Stimulated activated CD4-positive, alpha-beta T cell treated with anti-CD3 and anti-CD28 coated beads, Interleukin-4, amount 100 ng/mL, for 48 hours (primary cell): Measurements from ENCODE around the gene CCL1.

Experiments
- DNase-seq, 2 donors: peaks; one replicate each; pipeline ENCODE4 v3.0.0-alpha.2; 2020; ENCODE audit warnings: low read depth in 2 of 2

Gene CCL1, protein sequence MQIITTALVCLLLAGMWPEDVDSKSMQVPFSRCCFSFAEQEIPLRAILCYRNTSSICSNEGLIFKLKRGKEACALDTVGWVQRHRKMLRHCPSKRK

DNA sequence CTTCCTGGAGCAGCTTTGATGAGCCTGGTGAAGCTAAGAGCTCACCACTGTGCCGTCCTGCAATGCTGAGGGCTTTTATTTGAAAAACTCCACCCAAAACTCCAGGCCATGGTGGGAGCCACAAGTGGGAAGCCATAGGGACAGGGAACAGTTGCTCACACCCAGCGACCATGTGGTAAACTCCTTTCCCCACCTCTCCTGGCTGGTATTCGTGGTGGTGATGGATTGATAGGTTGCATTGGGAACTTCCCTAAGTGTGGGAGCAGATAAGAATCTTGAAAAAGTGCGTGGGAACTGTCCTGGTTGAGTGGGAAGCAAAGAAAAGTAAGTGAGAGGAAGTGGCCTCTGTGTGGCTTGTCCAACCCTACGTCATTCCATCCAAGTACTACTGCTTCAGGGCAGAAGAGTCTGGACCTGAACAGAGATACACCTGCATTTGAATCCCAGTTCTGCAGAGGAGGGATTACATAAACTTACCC lies at the start of gene CCL1:
Gene CCL1, minus strand, starts transcription at position 51 of the 479 bp plus-strand sequence. CDS start 72 bp downstream, outside the sequence.
- no peak for DNase-seq

DNA sequence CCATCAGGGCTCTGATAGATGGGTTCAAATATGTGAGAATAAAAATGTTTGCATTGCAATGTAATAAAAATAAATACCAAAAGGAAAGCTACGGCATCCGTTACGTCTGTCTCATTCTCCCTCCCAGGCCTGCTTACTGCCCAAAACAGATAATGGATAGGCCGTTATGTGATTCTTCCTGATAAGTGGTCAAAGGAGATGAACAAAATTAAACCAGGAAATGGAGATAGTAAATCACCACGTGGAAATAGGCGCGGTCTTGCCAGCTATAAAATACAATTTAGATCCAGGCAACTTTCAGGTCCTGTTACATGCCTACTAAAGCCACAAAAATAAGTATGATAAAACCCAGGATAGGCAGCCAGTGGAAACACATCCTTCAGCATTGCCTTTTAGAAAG lies 49.5 kb upstream of the CCL1 start:
- DNase-seq, result no peak

DNA sequence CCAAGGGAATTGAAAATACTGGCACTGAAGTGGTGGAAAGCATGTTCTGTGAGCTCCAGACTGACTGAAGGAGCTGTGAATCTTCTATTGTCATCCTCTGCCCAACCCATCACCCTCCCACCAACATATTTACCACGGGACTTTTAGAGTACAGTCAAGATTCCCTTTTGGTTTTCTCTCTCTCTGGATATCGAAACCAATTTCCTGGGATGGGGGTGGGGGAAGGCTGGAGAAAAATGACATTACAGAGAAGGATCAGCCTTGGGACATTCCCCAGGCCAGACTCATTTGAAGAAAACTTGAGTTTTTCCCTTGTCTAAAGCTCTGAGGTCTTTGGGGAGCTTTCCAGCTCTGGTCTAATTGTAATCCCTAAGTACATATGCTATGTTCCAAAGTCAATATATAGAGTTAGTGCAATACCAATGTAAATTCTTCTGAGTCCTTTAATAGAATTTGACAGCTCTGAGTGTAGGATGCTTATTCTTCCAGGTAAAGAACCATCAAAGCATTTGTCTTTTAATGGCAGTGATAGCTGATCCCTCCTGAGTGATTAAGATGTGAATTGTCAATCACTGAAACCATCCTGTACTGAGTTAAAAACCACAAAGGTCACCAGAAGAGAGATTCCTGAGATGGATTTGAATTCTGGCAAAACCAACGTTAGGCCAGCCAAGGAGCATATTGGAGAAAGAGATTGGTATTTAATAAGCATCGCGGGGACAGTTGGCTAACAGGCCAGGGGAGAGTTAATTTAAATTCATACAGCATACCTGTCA lies 48.8 kb upstream of the CCL1 start:
- no peak for DNase-seq

DNA sequence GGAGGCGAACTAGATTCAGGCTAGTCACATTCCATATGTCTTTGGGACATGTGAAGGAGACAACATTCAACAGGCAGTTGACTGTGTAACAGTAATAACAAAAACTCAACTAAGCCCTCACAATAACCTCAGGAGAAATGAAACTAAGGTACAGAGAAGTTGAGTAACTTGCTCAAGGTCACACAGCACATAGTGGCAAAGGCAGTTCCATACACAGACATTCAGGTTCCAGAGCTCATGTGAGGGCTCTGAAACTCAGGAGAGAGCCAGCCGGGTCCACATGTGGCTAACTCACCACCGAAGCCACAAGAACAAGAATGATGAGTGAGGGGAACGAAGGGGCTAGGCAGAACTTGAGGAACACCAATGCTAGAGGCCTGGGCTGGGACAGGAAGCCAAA lies 46.3 kb upstream of the CCL1 start:
- no peak for DNase-seq

DNA sequence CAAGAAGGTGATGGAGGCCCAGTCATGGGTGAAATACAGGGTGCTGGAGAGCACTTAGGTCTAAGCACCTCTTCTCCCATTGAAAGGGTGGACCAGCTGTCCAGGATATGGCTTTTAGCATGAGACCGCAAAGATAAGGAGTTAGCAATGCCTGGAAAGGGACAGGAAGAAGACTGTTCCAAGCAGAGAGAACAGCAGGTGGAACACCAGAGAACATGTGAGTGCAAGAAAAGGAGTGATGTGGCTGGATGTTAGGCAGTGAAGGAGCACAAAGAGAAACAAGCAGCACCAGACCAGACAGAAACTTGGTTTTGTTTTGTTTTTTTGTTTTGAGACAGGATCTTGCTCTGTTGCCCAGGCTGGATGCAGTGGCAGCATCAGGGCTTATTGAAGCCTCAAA lies 45.4 kb upstream of the CCL1 start:
- DNase-seq, result no peak

DNA sequence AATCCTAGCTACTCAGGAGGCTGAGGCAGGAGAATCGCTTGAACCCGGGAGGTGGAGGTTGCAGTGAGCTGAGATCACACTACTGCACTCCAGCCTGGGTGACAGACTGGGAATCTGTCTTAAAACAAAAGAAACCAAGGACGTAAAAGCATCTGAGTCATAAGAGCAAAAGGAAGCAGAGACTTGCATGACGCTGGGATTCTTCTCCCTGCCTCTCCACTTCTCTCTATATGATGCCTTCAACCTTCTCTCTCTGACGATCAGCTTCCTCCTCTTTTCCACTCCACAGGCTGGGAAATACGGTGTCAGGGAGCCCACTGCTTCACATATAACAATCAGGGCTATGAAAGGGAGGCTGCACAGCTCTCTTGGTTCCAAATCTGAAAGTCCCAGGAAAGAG lies 43.2 kb upstream of the CCL1 start:
- DNase-seq, result no peak

DNA sequence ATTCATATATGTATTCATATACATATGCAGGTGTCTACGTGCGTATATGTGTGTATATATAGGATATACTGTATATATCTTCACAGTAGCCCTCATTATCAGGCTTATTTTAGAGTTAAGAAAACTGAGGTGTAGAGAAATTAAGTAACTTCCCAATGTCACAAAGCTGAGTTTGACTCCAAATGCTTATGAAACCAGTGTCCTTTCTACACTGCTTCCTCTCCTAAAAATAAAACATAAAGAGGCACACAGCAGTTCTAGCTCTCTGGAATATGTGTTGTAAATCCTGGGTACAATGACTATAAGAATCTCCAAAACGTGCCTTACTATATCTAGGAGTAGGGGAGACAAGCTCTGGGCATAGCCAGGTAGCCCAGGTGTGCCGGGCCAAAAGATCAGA lies 40.0 kb upstream of the CCL1 start:
- DNase-seq, result no peak

DNA sequence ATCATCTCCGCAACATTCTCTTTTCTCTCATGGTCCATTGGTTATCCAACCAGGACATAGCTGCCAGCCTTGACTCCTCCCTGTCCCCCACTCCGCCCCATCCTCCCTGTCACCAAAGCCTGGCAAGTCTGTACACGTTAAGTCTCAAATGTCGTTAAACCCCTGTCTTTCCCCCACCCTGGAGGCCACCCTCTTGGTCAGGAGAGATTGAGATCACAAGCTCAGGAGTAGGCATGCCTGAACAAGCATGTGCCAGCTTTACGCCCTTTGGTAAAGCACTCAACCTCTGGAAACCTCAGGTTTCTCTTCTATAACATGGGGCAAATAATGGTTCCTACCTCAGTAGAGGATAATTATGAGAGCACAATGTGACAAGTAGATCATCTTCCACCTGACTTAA lies 38.1 kb upstream of the CCL1 start:
- DNase-seq, result no peak

DNA sequence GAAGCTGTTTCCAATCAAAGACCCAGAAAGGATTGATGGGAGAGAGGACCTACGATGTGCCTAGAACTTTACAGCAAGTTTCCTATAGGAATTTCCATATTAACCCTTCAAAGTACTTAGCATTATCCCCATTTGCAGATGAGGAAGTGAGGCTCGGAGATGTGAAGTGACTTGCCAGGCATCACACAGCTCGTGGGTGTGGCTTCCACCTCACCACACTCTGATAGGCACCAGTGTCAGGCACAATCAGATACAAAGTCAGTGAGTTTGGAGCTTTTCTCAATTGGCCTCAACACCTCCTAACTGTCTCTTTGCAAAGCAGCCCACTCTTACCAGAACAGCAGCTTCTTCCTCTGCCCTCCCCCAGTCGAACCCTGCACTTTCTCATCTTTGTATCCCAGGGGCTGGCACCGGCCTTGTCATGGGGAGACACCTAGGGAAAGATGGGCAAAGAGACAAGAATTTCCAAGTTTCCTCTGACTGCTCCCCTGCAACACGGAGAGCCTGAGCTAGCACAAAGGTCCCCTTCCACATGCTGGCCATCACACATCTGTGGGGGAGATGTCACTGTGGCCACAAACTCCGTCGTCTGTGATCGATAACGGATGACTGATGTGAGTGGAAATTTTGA lies 37.4 kb upstream of the CCL1 start:
- no peak for DNase-seq

DNA sequence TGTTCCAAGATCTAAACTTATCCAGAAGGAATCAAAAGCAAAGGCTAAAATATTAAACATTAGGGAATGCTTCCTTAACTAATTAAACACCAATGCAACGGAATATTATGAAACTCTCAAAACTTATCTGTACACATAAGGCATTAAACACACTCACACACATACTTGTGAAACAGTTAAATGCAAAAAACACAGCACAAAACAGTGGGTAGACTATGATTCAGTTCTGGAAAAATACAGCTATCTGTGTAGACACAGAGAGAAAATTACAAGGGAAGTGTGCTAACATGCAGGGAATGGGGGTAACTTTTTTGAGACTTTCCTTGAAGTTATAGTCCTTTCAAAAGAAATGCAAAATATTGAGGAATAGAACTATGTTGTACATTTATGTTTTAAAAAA lies 36.7 kb upstream of the CCL1 start:
- no peak for DNase-seq

DNA sequence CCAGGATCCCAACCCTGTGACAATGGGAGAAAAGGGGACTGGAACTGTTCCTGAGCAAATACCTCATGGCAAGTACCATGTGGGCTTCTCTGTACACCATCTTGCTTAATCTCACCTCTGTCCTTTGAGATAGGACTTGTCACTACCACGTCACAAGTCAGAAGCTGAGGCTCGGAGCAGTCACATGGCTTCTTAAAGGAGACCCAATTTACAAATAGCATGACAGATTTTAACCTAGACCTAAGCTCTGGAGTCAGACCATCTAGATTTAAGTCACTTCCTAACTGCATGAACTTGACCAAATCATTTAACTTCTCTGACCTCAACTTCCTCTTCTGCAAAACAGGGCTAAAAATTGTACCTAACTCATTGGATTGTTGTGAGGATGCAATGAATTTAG lies 36.0 kb upstream of the CCL1 start:
- no peak for DNase-seq

DNA sequence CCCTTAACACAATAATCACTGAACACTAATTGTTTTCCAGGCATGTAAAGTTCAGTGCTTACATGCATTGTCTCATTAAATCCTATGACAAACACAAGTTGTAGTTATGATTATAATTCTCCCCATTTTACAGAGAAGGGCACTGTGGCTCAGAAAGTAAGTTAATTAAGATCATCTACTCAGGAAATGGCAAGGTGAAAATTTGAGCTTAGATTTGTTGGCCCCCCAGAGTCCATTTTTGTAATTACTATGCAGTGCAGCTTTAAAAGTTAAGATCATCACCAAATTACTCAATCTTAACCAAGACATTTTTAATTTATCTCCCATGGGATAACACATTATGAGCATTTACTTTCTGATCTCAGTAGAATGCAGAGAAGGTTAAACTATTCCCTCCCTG lies 34.2 kb upstream of the CCL1 start:
- no peak for DNase-seq

DNA sequence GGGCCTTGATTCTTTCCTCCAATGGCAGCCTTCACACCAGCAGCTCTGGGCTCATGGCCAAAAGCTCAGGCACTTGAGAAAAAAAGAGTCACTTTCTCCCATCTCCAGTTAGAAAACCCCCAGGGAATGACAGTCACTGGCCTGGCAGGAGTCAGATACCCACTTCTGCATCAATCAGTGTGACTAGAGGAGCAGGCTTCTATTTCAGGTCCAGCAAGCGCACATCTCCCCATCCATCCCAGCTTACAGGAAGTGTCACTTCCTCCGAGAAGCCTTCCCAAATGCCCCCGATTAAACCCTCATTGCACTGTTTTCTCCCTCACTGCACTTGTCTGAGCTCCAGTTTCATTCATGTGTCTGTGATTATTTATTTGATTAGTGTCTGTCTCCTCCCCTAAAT lies 30.4 kb upstream of the CCL1 start:
- DNase-seq, result no peak

DNA sequence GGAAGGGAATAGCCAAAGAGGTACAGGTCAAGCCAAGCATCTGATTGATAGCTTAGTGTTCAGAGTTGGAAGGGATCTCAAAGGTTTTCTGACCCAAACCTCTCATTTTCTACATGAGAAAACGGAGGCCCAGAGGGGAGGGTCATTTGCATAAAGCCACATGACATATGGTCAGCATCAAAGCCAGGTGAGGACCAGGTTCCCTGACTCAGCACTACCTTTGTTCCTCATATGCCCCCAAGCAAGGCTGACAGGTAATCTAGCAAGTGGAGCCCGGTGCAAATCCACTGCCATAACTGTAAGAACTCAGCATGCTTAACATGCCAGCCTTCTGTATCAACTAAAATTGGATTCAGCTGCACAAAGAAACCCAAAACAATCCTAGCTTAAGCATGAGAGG lies 28.2 kb upstream of the CCL1 start:
- no peak for DNase-seq

DNA sequence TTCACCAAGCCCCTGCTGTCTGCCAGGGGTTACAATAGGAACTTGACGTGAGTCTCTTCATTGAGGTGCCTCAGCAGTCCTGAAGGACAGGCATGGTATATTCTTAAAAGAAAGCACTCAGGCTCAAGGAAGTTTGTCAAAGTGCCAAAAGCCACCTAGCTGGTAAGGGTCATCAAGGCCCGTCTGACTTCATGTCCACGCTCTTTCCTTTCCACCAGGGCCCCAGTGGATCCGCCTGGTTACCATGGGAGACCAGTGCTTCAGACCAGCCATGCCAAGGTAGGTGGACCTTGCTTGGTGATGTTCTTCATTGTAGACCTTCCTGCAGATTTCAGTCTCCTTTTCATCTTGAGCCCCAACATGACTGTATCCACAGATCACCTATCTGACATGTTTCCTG lies 27.6 kb upstream of the CCL1 start:
- no peak for DNase-seq

DNA sequence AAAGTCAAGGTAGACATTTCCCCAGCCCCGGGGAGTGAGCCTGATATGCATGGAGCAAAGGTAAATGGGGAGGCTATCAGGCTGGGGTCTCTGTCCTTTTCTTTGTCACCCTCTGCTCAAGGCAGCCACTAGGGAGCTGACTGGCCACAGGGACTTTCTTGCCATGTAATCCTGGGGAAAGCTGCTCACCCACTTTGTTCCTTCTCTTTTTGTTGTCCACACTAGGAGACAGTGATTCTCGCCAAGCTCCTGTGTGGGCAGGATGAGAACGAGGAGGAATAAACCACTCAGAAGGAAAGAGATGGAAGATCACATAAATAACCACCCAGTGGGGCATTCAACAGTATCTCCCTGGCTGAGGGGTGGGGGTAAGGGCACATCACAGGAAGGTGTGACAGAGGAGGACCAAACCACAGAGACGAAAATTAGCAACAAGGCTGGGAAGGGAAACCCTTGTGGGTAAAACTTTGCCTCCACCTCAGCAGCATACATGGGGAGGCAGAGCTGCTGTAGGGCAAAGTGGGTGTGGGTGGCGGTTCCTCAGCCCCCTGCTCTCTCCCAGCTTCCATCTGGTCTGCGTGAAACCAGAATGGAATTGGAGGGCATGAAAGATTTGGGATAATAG lies 26.2 kb upstream of the CCL1 start:
- DNase-seq, result no peak

DNA sequence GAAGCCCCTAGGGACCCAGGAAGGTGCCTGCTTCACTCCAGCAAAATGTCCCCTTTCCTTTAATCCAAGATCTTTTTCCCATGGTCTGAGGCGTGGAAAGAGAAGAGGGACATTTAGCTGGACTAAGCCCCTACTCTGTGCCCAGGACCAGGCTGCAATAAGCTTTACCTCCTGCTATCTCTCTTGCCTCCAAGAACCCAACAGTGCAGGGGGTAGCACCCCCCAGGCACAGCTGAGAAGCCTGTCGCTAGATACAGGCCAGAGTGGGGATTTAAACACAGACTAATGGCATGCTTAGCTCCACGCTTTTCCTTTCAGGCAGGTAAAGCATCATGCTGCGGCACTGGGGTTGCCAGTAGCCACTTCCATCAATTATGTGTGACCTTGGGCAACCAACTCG lies 24.5 kb upstream of the CCL1 start:
- no peak for DNase-seq

DNA sequence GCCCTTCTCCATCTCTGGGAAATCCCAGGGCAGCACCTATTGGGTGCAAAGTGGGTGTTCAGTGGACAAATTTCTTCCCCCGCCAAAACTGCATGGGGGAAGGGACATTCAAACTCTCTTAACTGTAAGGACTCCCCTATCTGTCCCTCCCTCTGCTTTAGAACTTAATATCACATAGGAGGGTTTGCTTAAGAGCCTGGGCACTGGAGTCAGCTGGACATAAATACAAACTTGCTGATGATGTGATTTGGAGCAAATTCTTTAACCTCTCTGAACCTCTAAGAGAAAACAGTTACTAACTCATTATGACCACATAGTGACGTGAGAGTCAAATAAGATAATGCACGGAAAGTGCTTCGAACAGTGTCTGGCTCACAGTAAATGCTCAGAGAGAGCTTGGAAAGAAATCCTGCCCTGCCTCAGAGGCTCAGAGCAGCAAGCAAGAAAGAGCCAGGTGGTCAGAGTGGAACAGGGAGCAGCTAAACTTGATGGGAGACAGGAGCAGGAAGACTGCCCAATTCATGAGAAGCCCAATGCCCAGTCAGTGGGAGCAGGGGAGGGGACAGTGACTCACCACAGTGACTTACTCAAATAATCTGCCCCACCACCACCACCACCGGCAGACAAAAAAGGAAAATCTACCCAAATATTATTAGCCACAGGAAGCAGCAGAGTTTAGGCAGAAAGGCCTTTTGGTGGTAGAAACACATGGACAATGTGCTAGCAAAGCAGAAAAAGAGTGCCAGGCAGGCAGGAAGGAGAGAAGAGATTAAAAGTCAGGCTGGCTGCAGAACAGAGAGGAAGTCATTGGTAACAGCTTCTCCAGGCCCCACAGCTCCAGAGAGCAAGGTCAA lies 23.9 kb upstream of the CCL1 start:
- DNase-seq, result no peak

DNA sequence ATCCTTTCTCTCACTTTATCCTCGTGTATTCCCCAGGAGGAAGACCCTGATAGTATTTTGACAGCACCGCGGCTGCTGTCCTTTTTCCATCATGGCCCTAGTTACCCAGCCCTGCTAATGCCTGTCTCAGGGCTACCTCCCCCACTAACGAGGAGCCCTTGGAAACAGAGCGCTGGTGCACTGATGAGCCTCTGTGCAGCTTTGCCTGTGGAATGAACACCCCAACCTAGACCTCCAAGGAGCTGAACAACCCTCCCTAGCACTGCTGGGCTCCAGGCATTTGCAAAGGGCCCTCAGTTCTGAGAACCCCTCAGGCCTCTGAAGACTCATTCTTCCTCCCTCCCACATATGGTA lies 23.3 kb upstream of the CCL1 start:
- DNase-seq, result no peak

DNA sequence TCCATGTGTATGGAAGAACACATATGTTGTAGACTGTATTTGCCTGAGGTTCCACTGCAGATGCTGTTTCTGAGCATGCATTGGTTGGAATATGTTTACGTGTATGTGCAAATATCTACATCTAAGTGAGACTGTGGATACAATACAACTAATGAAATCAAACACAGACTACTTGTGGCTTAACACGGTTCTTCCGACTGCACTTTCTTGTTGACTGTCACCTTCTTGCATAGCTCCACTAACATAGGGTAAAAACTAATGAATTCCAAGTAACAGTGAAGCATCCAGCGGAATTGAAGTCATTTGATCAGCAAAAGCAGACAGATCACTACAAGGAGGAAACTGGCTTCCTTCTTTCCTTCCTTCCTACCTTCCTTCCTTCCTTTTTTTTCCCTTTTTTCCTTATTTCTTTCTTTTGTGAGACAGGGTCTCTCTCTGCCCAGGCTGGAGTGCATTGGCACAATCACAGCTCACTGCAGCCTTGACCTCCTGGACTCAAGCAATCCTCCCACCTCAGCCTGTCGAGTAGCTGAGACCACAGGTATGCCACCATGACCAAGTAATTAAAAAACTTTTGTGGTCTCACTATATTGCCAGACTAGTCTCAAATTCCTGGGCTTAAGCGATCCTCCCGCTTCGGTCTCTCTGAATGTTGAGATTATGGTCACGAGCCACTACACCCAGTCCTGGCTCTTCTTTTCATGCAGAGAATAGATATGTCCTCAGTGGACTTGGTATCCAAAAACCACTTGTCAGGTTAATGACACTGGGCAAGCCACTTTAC lies 22.0 kb upstream of the CCL1 start:
- no peak for DNase-seq

DNA sequence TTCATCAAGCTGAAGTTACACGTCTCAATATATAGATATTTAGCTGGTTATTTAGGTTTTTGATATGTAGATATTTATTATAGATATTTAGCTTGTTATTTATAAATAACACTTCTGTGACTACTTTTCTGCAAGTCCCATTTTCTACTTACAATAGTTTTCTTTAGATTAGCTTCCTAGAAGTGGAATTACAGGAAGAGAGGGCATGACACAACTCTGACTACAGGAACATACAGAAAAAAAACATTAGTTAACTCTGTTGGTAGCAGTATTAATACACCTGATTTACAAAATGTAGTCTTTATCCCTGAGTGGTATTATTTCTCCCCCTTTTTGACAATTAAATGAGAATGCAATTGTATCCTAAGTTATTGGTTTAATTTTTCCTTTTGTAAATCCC lies 21.2 kb upstream of the CCL1 start:
- no peak for DNase-seq
